HepG2 (cell line): ENCODE measurements around the gene DNAJA3. TPM values are rescaled to one million over a fixed set of nuclear protein-coding genes. Genes with fewer than 3 reads are reported as not detected.

Experiments used
- ARID3A ChIP-seq: IDR thresholded peaks from 2 replicates; pipeline ENCODE4 v1.6.1; 2012; ENCODE audit warnings: low read depth, low read length, improper control_type of control experiment
- ARID4A ChIP-seq: sonication (generic); formaldehyde crosslinking; IDR thresholded peaks from 2 replicates; pipeline ENCODE4 v1.5.0; 2020; ENCODE audit warnings: mild to moderate bottlenecking, missing genetic modification reagents, borderline replicate concordance
- CEBPG ChIP-seq: IDR thresholded peaks from 2 replicates; pipeline ENCODE4 v1.6.1; 2016
- HDAC1 ChIP-seq: sonication (generic); formaldehyde crosslinking; IDR thresholded peaks from 2 replicates; pipeline ENCODE4 v1.5.1; 2020; ENCODE audit warnings: mild to moderate bottlenecking, missing genetic modification reagents
- IRF1 ChIP-seq: sonication (generic); formaldehyde crosslinking; IDR thresholded peaks from 2 replicates; pipeline ENCODE4 v1.4.0; 2020; ENCODE audit warnings: low read depth, mild to moderate bottlenecking, missing genetic modification reagents
- SOX5 ChIP-seq: IDR thresholded peaks from 2 replicates; pipeline ENCODE4 v1.6.1; 2016; ENCODE audit warnings: borderline replicate concordance
- YEATS2 ChIP-seq: sonication (generic); formaldehyde crosslinking; IDR thresholded peaks from 2 replicates; pipeline ENCODE4 v1.4.0; 2020; ENCODE audit warnings: missing genetic modification reagents, borderline replicate concordance
- ZHX2 ChIP-seq, 2 experiments: sonication (generic) in 1 of 2; formaldehyde crosslinking in 1 of 2; IDR thresholded peaks; 2 replicates each; pipeline versions ENCODE4 v1.6.1 to v1.9.0; 2014 to 2022; ENCODE audit warnings: antibody characterized with exemption in 1 of 2, borderline replicate concordance in 1 of 2, inconsistent platforms in 1 of 2, low read depth in 1 of 2, missing genetic modification reagents in 1 of 2
- ZNF367 ChIP-seq: sonication (generic); formaldehyde crosslinking; IDR thresholded peaks from 2 replicates; pipeline ENCODE4 v1.4.0; 2020; ENCODE audit warnings: missing genetic modification reagents, borderline replicate concordance
- ZNF891 ChIP-seq: sonication (generic); formaldehyde crosslinking; IDR thresholded peaks from 2 replicates; pipeline ENCODE4 v1.5.0; 2020; ENCODE audit warnings: mild to moderate bottlenecking, missing genetic modification reagents
- ZSCAN31 ChIP-seq: sonication (generic); formaldehyde crosslinking; IDR thresholded peaks from 2 replicates; pipeline ENCODE4 v1.5.0; 2020; ENCODE audit warnings: low read depth, mild to moderate bottlenecking, missing genetic modification reagents
- polyA plus RNA-seq, 8 experiments: library from polyadenylated mRNA; depleted of rRNA in 3 of 8; stranded (reverse) in 7 of 8; unstranded in 1 of 8; fragments of >200 nt; fragmentation: Illumina TruSeq in 4 of 8; extraction: Trizol in 4 of 8; gene quantifications; 2 replicates each; pipeline versions ENCODE4 v1.2.1 to v1.2.3, GENCODE V29; 2011 to 2016; ENCODE audit warnings: low read depth in 4 of 8, missing spikeins in 1 of 8, mixed read lengths in 1 of 8; ENCODE audit not compliant: insufficient read depth in 1 of 8
- total RNA-seq, 5 experiments: library from RNA; depleted of rRNA; stranded (reverse); fragments of >200 nt; fragmentation: Illumina TruSeq; extraction: Trizol; gene quantifications; 2 replicates each; pipeline ENCODE4 v1.2.3, GENCODE V29; 2016; ENCODE audit warnings: low read depth in 1 of 5
- TF ChIP-seq, protein P1 (sequence below): sonication (generic); formaldehyde crosslinking; IDR thresholded peaks from 2 replicates; pipeline ENCODE4 v1.5.0; 2020; ENCODE audit warnings: missing genetic modification reagents

DNAJA3 gene
- total and polyA plus RNA-seq, 2 of the 13 experiments (the other 11 are each of a cell fraction or from before 2014, with no cell fraction given) = 77.0 to 83.3 TPM

DNA sequence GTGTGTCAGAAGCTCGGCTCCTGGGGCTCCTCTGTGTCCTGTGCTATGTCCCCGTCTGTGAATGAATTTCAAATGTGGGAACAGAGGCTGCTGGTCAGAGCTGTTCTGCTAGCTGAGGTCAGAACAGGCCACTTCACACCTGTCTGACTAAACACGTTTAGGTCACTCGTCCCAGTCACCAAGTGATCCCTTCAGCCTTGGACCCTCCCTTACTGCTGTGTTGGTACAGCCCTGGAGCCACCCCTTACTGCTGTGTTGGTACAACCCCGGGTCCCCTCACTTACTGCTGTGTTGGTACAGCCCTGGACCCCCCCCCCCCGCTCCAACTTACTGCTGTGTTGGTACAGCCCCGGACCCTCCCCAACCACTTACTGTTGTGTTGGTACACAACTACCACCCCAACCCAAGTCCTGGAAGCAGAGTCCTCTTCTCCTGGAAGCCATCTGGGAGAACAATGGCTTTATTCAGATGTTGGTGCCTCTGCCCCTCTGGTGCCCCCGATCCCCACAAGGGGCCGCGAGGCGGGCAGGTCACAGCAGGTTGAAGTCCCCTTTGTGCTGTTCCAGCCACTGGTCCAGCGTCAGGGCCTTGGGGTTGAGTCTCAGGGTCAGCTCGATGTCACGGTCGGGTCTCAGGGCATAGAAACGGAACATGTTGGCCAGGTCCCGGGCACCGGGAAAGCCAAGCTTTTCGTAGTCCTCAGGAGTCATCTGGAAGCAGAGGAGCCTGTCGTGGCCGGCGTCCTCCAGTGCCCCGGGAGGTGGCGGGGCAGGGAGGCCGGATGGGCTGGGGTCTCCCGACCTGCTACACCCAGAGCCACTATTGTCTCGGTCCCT, 35.8 kb downstream of the DNAJA3 start (continued):
- TF ChIP-seq ZHX2 (IDR thresholded peaks at IDR 0.05; ENCODE audit: low read depth) (peak; percentile 39; the same call in 1 of the 2 replicates), ZHX2 (CRISPR knock-in tag; IDR thresholded peaks at IDR 0.05; ENCODE audit: borderline replicate concordance) (no peak), SOX5 (CRISPR knock-in tag) (peak; percentile 95), ZNF891 (CRISPR knock-in tag) (0 out of 2 replicates have a peak, but pooled peaks have one; percentile 8), ZSCAN31 (peak; percentile 75), CEBPG (CRISPR knock-in tag) (peak; percentile 2; the same call in 1 of the 2 replicates), ARID3A (0 out of 2 replicates have a peak, but pooled peaks have one; percentile 62), ARID4A (CRISPR knock-in tag) (peak; percentile 47; the same call in 1 of the 2 replicates), ZNF367 (CRISPR knock-in tag) (0 out of 2 replicates have a peak, but pooled peaks have one; percentile 72), YEATS2 (CRISPR knock-in tag) (peak; percentile 35; the same call in 1 of the 2 replicates), IRF1 (CRISPR knock-in tag) (no peak), HDAC1 (peak; percentile 84)
- TF ChIP-seq, protein P1, sequence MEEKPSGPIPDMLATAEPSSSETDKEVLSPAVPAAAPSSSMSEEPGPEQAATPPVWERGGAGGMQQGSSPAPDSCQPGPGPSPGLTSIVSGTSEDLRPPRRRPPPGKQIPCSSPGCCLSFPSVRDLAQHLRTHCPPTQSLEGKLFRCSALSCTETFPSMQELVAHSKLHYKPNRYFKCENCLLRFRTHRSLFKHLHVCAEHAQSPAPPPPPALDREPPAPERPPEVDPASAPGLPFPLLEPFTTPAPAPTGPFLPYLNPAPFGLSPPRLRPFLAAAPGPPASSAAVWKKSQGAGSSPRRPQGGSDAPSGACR (CRISPR knock-in tag) = peak; percentile 32; the same call in 1 of the 2 replicates
